PFSK-1 (cell line): ENCODE results near the gene ZNF609.

Source experiments
- POLR2AphosphoS5 ChIP-seq: IDR thresholded peaks from 2 replicates; pipeline ENCODE4 v1.6.1; 2012; ENCODE audit warnings: low read depth, mild to moderate bottlenecking, control low read depth, low read length, moderate library complexity
- SIN3A ChIP-seq: IDR thresholded peaks from 2 replicates; pipeline ENCODE4 v1.6.1; 2012; ENCODE audit warnings: mild to moderate bottlenecking, low read length, moderate library complexity, borderline replicate concordance; ENCODE audit not compliant: insufficient read depth
- TAF1 ChIP-seq: IDR thresholded peaks from 2 replicates; pipeline ENCODE4 v1.6.1; 2012; ENCODE audit warnings: low read length, control low read depth, borderline replicate concordance; ENCODE audit not compliant: insufficient read depth

- no peak for TF ChIP-seq POLR2AphosphoS5
- no peak for TF ChIP-seq TAF1
- TF ChIP-seq SIN3A: no peak
Measured at GRCh38 chr15:64566629-64567427, 106.5 kb downstream of the ZNF609 start.
